ENCODE measurements around the gene NELL1. TPM values are rescaled to one million over a fixed set of nuclear protein-coding genes. Genes with fewer than 3 reads are reported as not detected.

NELL1 gene
- polyA plus RNA-seq, 1 of the 3 experiments (the other 2 are of a cell fraction): not detected

DNA sequence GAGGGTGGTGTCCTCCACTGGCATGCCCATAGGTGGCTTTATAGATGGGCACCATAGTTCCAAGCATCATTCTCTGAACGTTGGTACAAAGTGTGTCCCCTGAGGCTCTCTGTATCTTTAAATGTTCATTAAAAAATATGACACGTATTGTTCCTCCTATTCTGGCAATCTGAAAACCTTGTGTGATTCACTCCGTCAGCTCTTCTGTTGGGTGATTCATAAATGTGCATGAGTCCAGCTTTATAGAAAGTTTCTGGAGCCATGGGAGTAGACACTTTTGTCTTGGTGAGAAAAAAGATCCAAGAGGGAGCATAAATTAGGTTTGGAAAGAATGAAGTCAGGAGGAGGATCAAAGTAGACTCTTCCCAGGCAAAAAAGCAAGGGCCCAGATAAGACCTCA, 728.8 kb downstream of the NELL1 start (continued):
- no peak for TF ChIP-seq CHD2 (IDR thresholded peaks at IDR 0.05; ENCODE audit: low read length, partially characterized antibody)
- TF ChIP-seq YY1 (IDR thresholded peaks at IDR 0.05; ENCODE audit: low read depth): no peak
- TF ChIP-seq FOXJ3 (CRISPR knock-in tag; IDR thresholded peaks at IDR 0.05): no peak
- TF ChIP-seq TAF1 (IDR thresholded peaks at IDR 0.05; ENCODE audit: borderline replicate concordance, low read depth, low read length): no peak

- no peak overlapping the region for H3K4me3 ChIP-seq (ENCODE audit: low read depth in 2 of 2, low read length in 1 of 2)
- no peak overlapping the region for H3K4me2 ChIP-seq
- CTCF ChIA-PET: interaction anchor here (1.5 kb wide), 1 partner anchor 17 kb away, joined by 3 read pairs; no protein-coding TSS in a partner anchor
- no peaks in the 10 kb centered on the region for H3K9me3 ChIP-seq
- DNase-seq: no peak
- H3K27me3 ChIP-seq (ENCODE audit: insufficient read depth): no peaks in the 10 kb centered on the region
- H3K4me1 ChIP-seq (ENCODE audit: control insufficient read depth in 1 of 2, insufficient read depth in 2 of 2, low read depth in 1 of 2, low read length in 1 of 2): no peaks in the 10 kb centered on the region; a peak in 2 of 4 replicates
- 8% methylated on average over 1 of the region's 1 CpG for WGBS (ENCODE audit: low lambda C conversion rate)
- H3K79me2 ChIP-seq (ENCODE audit: insufficient read depth): no peaks in the 10 kb centered on the region
- POLR2A ChIA-PET: no interaction called here
- H3F3A ChIP-seq (replicated peaks; ENCODE audit: insufficient read depth): no peaks in the 10 kb centered on the region
- H2AFZ ChIP-seq (ENCODE audit: low read depth): no peak overlapping the region
- no peaks in the 10 kb centered on the region for H4K20me1 ChIP-seq (ENCODE audit: insufficient read depth)
- no peak overlapping the region for H3K9ac ChIP-seq
- H3K36me3 ChIP-seq (replicated peaks in 1 of 2; ENCODE audit: control insufficient read depth in 1 of 2, insufficient read depth in 2 of 2, low read length in 1 of 2): no peaks in the 10 kb centered on the region
- H3K9me2 ChIP-seq: no peaks in the 10 kb centered on the region
- TF ChIP-seq REST (IDR thresholded peaks at IDR 0.05; ENCODE audit: low read depth, low read length): no peak
- TF ChIP-seq, protein P1, sequence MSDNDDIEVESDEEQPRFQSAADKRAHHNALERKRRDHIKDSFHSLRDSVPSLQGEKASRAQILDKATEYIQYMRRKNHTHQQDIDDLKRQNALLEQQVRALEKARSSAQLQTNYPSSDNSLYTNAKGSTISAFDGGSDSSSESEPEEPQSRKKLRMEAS (IDR thresholded peaks at IDR 0.05; ENCODE audit: low read depth): no peak
- TF ChIP-seq ELF1 (IDR thresholded peaks at IDR 0.05): no peak
- TF ChIP-seq SIN3A (IDR thresholded peaks at IDR 0.05; ENCODE audit: borderline replicate concordance, low read depth, low read length): no peak
- TF ChIP-seq RXRA (IDR thresholded peaks at IDR 0.05; ENCODE audit: borderline replicate concordance, low read depth): no peak
- TF ChIP-seq TEAD4 (IDR thresholded peaks at IDR 0.05; ENCODE audit: borderline replicate concordance, insufficient read depth): no peak
- no peak for TF ChIP-seq RCOR1 (IDR thresholded peaks at IDR 0.05; ENCODE audit: low read length)
- TF ChIP-seq GATA2 (CRISPR knock-in tag; IDR thresholded peaks at IDR 0.05): no peak
- no peak for TF ChIP-seq GABPA (IDR thresholded peaks at IDR 0.05; ENCODE audit: low read depth)
- no peak for TF ChIP-seq NFIC (IDR thresholded peaks at IDR 0.05; ENCODE audit: borderline replicate concordance)
- TF ChIP-seq, protein P2, sequence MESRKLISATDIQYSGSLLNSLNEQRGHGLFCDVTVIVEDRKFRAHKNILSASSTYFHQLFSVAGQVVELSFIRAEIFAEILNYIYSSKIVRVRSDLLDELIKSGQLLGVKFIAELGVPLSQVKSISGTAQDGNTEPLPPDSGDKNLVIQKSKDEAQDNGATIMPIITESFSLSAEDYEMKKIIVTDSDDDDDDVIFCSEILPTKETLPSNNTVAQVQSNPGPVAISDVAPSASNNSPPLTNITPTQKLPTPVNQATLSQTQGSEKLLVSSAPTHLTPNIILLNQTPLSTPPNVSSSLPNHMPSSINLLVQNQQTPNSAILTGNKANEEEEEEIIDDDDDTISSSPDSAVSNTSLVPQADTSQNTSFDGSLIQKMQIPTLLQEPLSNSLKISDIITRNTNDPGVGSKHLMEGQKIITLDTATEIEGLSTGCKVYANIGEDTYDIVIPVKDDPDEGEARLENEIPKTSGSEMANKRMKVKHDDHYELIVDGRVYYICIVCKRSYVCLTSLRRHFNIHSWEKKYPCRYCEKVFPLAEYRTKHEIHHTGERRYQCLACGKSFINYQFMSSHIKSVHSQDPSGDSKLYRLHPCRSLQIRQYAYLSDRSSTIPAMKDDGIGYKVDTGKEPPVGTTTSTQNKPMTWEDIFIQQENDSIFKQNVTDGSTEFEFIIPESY (IDR thresholded peaks at IDR 0.05; ENCODE audit: borderline replicate concordance, low read depth): no peak
- H3K27ac ChIP-seq (ENCODE audit: low read depth in 2 of 2, low read length in 1 of 2): no peak overlapping the region; a peak in 1 of 4 replicates
Observed at GRCh38 chr11:21401496-21401895, 732.1 kb downstream of the NELL1 start.
